Naive B cell (primary cell): ENCODE data around the gene ARID4B. TPM values are rescaled to one million over a fixed set of nuclear protein-coding genes. Genes with fewer than 3 reads are reported as not detected.
"Not testable (repeated sequence)": the region's sequence is repeated elsewhere in the genome, so short reads cannot be mapped to it uniquely, and the experiment has no call there.

Experiments
- ATAC-seq, 2 donors: fragments of 150-1000 bp; cut with Tn5 transposase; 2 replicates each; pipeline ENCODE4 v1.10.0; 2021; ENCODE audit warnings: low read depth in 2 of 2, mild to moderate bottlenecking in 2 of 2, moderate library complexity in 2 of 2
- DNase-seq: peaks from one replicate; pipeline ENCODE4 v3.0.0; 2022
- H3K27ac Mint-ChIP-seq, 6 donors: one replicate each; pipeline ENCODE4 v1.8.0; 2020 to 2022; ENCODE audit warnings: mild to moderate bottlenecking in 6 of 6, mixed read lengths in 6 of 6, moderate library complexity in 5 of 6, inconsistent platforms in 2 of 6
- H3K27me3 Mint-ChIP-seq, 3 donors: one replicate each; pipeline ENCODE4 v1.8.0; 2021 to 2022; ENCODE audit warnings: mixed read lengths in 3 of 3, mild to moderate bottlenecking in 1 of 3
- H3K36me3 Mint-ChIP-seq, 2 donors: one replicate each; pipeline ENCODE4 v1.8.0; 2020 to 2022; ENCODE audit warnings: mixed read lengths in 2 of 2, inconsistent platforms in 1 of 2, mild to moderate bottlenecking in 1 of 2
- H3K4me1 Mint-ChIP-seq, 3 donors: one replicate each; pipeline ENCODE4 v1.8.0; 2020 to 2022; ENCODE audit warnings: mixed read lengths in 3 of 3, inconsistent platforms in 1 of 3, mild to moderate bottlenecking in 1 of 3, moderate library complexity in 1 of 3
- H3K4me3 Mint-ChIP-seq, 8 donors: one replicate each; pipeline ENCODE4 v1.8.0; 2020 to 2022; ENCODE audit warnings: mild to moderate bottlenecking in 8 of 8, mixed read lengths in 8 of 8, moderate library complexity in 8 of 8, inconsistent platforms in 2 of 8
- H3K9me3 Mint-ChIP-seq, 7 donors: one replicate each; pipeline ENCODE4 v1.8.0; 2020 to 2022; ENCODE audit warnings: mixed read lengths in 7 of 7, mild to moderate bottlenecking in 5 of 7, inconsistent platforms in 2 of 7, moderate library complexity in 1 of 7
- polyA plus RNA-seq, 6 donors: library from polyadenylated mRNA; unstranded; fragments of 300-500 nt; fragmentation: Illumina TruSeq; gene quantifications; one replicate each; pipeline ENCODE4 v1.2.3, GENCODE V29; 2021; ENCODE audit warnings: low read depth in 6 of 6

Gene ARID4B
- polyA plus RNA-seq, 6 donors from 2014 or later: 22.5 to 100 (median 59.7) TPM

DNA sequence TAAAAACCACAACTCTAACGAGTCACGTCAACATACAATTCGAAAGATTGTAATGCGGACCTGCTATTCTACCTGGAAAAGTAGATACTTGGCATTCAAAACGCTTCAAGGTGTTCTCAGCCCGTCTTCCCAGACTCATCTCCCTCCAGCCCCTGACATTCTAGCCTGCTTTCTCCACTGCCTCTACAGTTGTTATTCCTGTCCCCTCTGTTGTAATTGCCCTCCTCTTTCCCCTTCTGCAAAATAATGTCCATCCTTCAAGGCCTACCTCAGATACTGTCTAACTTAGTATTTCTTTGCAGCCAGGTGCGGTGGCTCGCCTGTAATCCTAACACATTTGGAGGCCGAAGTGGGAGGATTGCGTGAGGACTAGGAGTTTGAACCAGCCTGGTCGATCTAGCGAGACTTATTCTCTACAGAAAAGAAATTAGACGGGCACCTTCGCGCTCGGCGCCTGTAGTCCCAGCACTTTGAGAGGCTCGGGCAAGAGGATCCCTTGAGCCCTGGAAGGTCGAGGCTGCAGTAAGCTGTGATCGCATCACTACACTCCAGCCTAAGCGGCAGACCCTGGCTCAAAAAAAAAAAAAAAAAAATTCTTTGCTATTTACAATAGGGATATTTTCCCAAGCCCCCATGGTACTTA lies 166.2 kb downstream of the ARID4B start:
- Mint-ChIP-seq H3K36me3 (peaks cover 6 to 10% of the 10 kb centered on the region in 2 donors), H3K9me3 (no peaks in the 10 kb centered on the region), H3K27me3 (no peaks in the 10 kb centered on the region), H3K4me1 (peaks cover 9 to 28% (median 23%) of the 10 kb centered on the region in 3 donors), H3K4me3 (peak overlapping the region in 7 of 8 donors; percentile 86 to 100 (median 99)), H3K27ac (peak overlapping the region; percentile 2 to 100 (median 99))
- ATAC-seq (no peak), DNase-seq (no peak)

DNA sequence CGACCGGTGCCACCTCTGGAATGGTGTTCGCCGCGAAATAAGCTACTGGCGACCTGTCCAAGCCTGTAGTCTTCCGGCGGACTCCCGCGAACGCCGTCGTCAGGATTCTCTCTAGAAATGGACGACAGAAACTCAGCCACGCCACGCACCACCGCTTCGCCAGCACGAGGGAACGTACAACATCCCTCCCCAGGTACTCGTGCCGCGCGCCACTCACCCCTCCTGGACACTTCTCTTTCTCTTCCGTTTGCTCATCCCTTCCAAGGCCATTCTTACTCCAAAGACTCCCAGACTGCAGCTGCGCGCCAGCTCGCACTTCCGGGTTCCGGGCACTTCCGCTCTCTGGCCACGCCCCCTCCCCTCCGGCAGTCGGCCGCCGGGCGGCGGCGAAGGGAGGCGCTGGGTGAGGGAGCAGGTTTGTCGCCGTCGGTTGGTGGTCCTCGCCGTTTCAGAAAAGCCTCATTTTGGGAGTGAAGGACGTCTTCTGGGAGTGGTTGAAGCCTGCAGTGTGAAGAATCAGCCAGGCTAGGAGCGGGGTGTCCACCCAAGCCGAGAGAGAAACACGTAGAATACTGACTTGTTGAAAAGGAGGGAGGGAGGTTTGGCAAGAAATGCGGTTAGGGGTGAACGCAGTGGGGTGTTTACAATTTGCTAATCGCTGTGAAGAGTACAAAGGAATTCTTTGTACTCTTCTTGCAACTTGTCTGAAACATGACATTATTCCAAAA lies 166.9 kb downstream of the ARID4B start, which contains the start of gene RBM34:
Gene RBM34, minus strand, starts transcription at position 294 of the 728 bp plus-strand sequence. Its CDS starts 24 bp downstream, at position 270.
- Mint-ChIP-seq H3K27me3 (no peaks in the 10 kb centered on the region), H3K4me1 (peaks cover 9 to 28% (median 23%) of the 10 kb centered on the region in 3 donors)
- DNase-seq: peak; percentile 89

DNA sequence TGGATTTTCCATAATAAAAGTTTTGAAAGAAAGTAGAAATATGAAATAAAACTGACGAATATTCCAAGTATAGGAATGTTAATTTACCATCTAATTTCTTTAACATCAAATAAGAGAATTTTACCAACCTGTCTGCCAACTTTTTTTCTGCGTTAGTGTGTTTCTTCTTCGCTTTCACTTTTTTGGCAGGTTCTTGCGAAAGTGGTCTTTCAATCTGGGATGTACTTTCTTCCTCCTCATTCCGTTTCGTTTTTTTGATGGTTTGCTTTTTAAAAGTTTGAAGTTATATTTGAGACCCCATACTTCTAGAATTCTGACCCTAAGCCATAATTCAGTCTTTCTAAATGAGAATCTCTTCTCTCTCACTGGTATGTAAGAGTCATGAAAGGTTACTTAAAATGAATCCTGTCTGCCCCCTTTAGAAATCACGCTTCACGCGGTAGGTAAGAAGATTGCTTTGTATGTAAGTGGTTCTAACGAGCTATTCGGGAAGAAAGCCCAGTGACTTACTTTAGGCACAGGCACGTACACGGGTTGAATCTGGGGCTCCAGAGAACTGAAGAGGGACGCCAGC lies 167.5 kb downstream of the ARID4B start:
- Mint-ChIP-seq H3K27ac (peak overlapping the region; percentile 95 to 100 (median 99)), H3K4me3 (peak overlapping the region in 7 of 8 donors; percentile 86 to 100 (median 99)), H3K4me1 (peaks cover 9 to 28% (median 23%) of the 10 kb centered on the region in 3 donors), H3K27me3 (no peaks in the 10 kb centered on the region), H3K36me3 (peaks cover 6 to 10% of the 10 kb centered on the region in 2 donors), H3K9me3 (no peaks in the 10 kb centered on the region)
- ATAC-seq (peak; percentile 68), DNase-seq (no peak)

More for the DNA sequence above, 166.9 kb downstream of the ARID4B start, which contains the start of gene RBM34:
- ATAC-seq: peak; percentile 91 to 92
- Mint-ChIP-seq H3K36me3 (peaks cover 6 to 10% of the 10 kb centered on the region in 2 donors), H3K27ac (peak within 1 kb of the TSS; percentile 95 to 100 (median 99)), H3K9me3 (no peaks in the 10 kb centered on the region), H3K4me3 (peak within 1 kb of the TSS in 7 of 8 donors; percentile 86 to 100 (median 99))

DNA sequence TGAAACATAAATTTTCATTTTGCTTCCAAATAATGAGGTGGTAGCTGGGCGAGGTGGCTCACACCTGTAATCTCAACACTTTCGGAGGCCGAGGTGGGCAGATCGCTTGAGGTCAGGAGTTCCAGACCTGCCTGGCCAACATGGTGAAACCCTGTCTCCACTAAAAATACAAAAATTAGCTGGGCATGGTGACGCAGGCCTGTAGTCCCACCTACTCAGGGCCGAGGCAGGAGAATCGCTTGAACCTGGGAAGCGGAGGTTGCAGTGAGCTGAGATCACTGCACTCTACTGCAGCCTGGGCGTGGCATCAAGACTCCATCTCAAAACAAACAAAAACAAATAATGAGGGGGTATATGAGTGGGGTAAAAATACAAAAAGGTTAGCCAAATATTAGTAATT lies 168.0 kb downstream of the ARID4B start:
- peak overlapping the region in 7 of 8 donors; percentile 67 to 100 (median 96) for H3K4me3 Mint-ChIP-seq
- H3K27ac Mint-ChIP-seq: peak overlapping the region; percentile 83 to 100 (median 99)
- ATAC-seq, DNase-seq, H3K27me3 Mint-ChIP-seq, H3K9me3 Mint-ChIP-seq: not testable (repeated sequence)
- peaks cover 9 to 28% (median 23%) of the 10 kb centered on the region in 3 donors for H3K4me1 Mint-ChIP-seq
- H3K36me3 Mint-ChIP-seq: peaks cover 6 to 11% of the 10 kb centered on the region in 2 donors

- peak overlapping the region in 3 of 8 donors; percentile 20 to 96 (median 67) for H3K4me3 Mint-ChIP-seq
- H3K27ac Mint-ChIP-seq: peak overlapping the region in 2 of 6 donors; percentile 59 to 83
- H3K9me3 Mint-ChIP-seq, ATAC-seq, H3K27me3 Mint-ChIP-seq, DNase-seq: not testable (repeated sequence)
- H3K36me3 Mint-ChIP-seq: peaks cover 6 to 16% of the 10 kb centered on the region in 2 donors
- peaks cover 9 to 28% (median 23%) of the 10 kb centered on the region in 3 donors for H3K4me1 Mint-ChIP-seq
Measured at GRCh38 chr1:235159284-235159683, 168.7 kb downstream of the ARID4B start.

GRCh38 chr1:235158680-235159079 lies 169.3 kb downstream of the ARID4B start:
- Mint-ChIP-seq H3K4me3 (peak overlapping the region in 2 of 8 donors; percentile 45 to 63), H3K27ac (peak overlapping the region in 1 of 6 donors; percentile 59)

GRCh38 chr1:235157150-235157549 lies 170.8 kb downstream of the ARID4B start:
- no peak overlapping the region for H3K27ac Mint-ChIP-seq
- peaks cover 6 to 16% of the 10 kb centered on the region in 2 donors for H3K36me3 Mint-ChIP-seq
- peaks cover 9 to 31% (median 23%) of the 10 kb centered on the region in 3 donors for H3K4me1 Mint-ChIP-seq

More at GRCh38 chr1:235158680-235159079, 169.3 kb downstream of the ARID4B start:
- ATAC-seq (no peak), DNase-seq (no peak)
- Mint-ChIP-seq H3K4me1 (peaks cover 9 to 28% (median 23%) of the 10 kb centered on the region in 3 donors), H3K27me3 (no peaks in the 10 kb centered on the region), H3K36me3 (peaks cover 6 to 16% of the 10 kb centered on the region in 2 donors), H3K9me3 (no peaks in the 10 kb centered on the region)

DNA sequence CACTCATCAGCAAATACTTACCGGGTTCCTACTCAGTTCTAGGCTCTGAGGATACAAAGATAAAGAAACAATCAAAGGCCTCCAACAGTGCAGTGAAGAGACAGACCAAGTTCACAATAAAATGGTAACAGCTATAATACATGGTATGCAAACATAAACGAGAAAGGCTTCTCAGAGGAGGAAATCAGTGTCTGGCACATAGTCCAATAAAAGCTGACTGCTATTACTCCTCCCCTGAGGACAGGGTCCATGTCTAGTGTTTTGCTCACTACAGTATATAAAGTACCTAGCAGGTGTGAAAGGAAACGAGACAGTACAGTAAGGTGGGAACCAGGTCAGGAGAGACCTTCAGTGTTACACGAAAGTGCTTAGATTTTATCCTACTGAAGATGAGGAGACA lies 171.2 kb downstream of the ARID4B start:
- Mint-ChIP-seq H3K27me3 (no peaks in the 10 kb centered on the region), H3K9me3 (no peaks in the 10 kb centered on the region), H3K36me3 (peaks cover 6 to 16% of the 10 kb centered on the region in 2 donors), H3K4me1 (peaks cover 7 to 27% (median 20%) of the 10 kb centered on the region in 3 donors), H3K27ac (no peak overlapping the region), H3K4me3 (no peak overlapping the region)
- ATAC-seq: no peak
- DNase-seq: no peak

More at GRCh38 chr1:235157150-235157549, 170.8 kb downstream of the ARID4B start:
- DNase-seq (no peak), ATAC-seq (no peak)
- no peaks in the 10 kb centered on the region for H3K9me3 Mint-ChIP-seq
- no peaks in the 10 kb centered on the region for H3K27me3 Mint-ChIP-seq
- H3K4me3 Mint-ChIP-seq: no peak overlapping the region

GRCh38 chr1:235156265-235156664 lies 171.7 kb downstream of the ARID4B start:
- Mint-ChIP-seq H3K27me3 (no peaks in the 10 kb centered on the region), H3K9me3 (no peaks in the 10 kb centered on the region), H3K4me3 (no peak overlapping the region), H3K36me3 (peaks cover 8 to 16% of the 10 kb centered on the region in 2 donors), H3K4me1 (peaks cover 7 to 22% (median 15%) of the 10 kb centered on the region in 3 donors), H3K27ac (no peak overlapping the region)
- DNase-seq (no peak), ATAC-seq (no peak)

- Mint-ChIP-seq H3K9me3 (no peaks in the 10 kb centered on the region), H3K4me1 (peaks cover 10 to 15% (median 15%) of the 10 kb centered on the region in 3 donors), H3K27ac (no peak overlapping the region), H3K4me3 (no peak overlapping the region), H3K27me3 (no peaks in the 10 kb centered on the region), H3K36me3 (peaks cover 13 to 15% of the 10 kb centered on the region in 2 donors)
- DNase-seq (no peak), ATAC-seq (no peak)
Measured at GRCh38 chr1:235152235-235152634, 175.7 kb downstream of the ARID4B start.

DNA sequence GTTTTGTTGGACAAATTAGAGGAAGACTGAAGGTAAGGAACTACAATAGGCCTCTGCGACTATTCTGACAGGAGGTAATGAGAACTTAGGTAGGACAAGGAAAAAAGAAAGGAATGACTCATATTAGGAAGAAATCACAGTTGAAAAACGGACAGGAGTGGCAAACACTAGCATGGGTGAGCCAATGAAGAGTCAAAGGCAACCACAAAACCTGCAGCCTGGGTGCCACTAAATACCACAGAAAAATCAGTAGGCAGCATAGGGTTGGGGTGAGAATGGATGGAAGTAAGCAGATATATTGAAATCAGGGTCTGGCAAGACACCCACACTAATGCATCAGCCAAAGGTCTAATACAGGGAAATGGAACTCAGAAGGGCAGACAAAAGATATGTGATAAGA lies 176.9 kb downstream of the ARID4B start:
- ATAC-seq: no peak

GRCh38 chr1:235149824-235150223 lies 178.2 kb downstream of the ARID4B start:
- H3K36me3 Mint-ChIP-seq: peaks cover 11 to 15% of the 10 kb centered on the region in 2 donors
- no peak overlapping the region for H3K4me3 Mint-ChIP-seq
- ATAC-seq: no peak
- peak overlapping the region in 1 of 6 donors; percentile 83 for H3K27ac Mint-ChIP-seq
- H3K27me3 Mint-ChIP-seq: no peaks in the 10 kb centered on the region
- H3K4me1 Mint-ChIP-seq: peaks cover 15 to 24% (median 22%) of the 10 kb centered on the region in 3 donors
- DNase-seq: no peak
- no peaks in the 10 kb centered on the region for H3K9me3 Mint-ChIP-seq

More for the DNA sequence above, 176.9 kb downstream of the ARID4B start:
- Mint-ChIP-seq H3K4me3 (no peak overlapping the region), H3K36me3 (peaks cover 13 to 15% of the 10 kb centered on the region in 2 donors), H3K9me3 (no peaks in the 10 kb centered on the region), H3K27ac (peak overlapping the region in 2 of 6 donors; percentile 16 to 83), H3K27me3 (no peaks in the 10 kb centered on the region), H3K4me1 (peaks cover 12 to 15% (median 15%) of the 10 kb centered on the region in 3 donors)
- no peak for DNase-seq

- H3K9me3 Mint-ChIP-seq: no peaks in the 10 kb centered on the region
- H3K36me3 Mint-ChIP-seq: peaks cover 13 to 15% of the 10 kb centered on the region in 2 donors
- ATAC-seq (no peak), DNase-seq (no peak)
- H3K4me1 Mint-ChIP-seq: peaks cover 15 to 25% (median 22%) of the 10 kb centered on the region in 3 donors
- H3K27me3 Mint-ChIP-seq: no peaks in the 10 kb centered on the region
- no peak overlapping the region for H3K27ac Mint-ChIP-seq
- H3K4me3 Mint-ChIP-seq: no peak overlapping the region
Measured at GRCh38 chr1:235147269-235147668, 180.7 kb downstream of the ARID4B start.
